GM12872 (cell line): ENCODE results near the gene MPEG1.
A peak's percentile ranks its signal among the peaks of the same experiment; 100 is the strongest.

Source experiments
- CTCF ChIP-seq: IDR thresholded peaks from 3 replicates; pipeline ENCODE4 v1.5.1; 2011; ENCODE audit warnings: low read depth, mild to moderate bottlenecking, low read length, moderate library complexity; ENCODE audit not compliant: insufficient read depth

Gene MPEG1

GRCh38 chr11:59188954-59189353 lies 23.8 kb downstream of the MPEG1 start:
- no peak for TF ChIP-seq CTCF

GRCh38 chr11:59187587-59187986 lies 25.1 kb downstream of the MPEG1 start:
- TF ChIP-seq CTCF = no peak

DNA sequence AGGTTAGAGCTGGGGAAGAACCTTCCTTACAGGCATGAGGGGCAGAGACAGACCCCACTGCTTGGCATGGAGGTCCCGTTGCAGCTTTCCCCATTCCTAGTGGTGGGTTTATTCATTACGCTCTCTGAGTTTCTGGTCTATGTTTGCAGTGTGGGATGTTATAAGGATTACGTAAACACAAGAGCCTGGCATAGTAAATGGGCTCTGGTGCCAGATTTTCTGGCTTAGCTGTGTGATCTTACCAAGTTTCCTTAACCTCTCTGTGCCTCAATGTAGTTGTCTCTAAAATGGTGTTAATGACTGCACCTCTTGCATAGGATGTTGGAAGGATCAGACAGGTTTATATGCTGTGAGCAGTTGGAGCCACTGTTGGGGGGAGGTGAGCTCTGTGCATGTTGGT lies 25.7 kb downstream of the MPEG1 start:
- TF ChIP-seq CTCF = no peak

GRCh38 chr11:59186130-59186594 lies 26.6 kb downstream of the MPEG1 start:
- TF ChIP-seq CTCF = peak; percentile 87

DNA sequence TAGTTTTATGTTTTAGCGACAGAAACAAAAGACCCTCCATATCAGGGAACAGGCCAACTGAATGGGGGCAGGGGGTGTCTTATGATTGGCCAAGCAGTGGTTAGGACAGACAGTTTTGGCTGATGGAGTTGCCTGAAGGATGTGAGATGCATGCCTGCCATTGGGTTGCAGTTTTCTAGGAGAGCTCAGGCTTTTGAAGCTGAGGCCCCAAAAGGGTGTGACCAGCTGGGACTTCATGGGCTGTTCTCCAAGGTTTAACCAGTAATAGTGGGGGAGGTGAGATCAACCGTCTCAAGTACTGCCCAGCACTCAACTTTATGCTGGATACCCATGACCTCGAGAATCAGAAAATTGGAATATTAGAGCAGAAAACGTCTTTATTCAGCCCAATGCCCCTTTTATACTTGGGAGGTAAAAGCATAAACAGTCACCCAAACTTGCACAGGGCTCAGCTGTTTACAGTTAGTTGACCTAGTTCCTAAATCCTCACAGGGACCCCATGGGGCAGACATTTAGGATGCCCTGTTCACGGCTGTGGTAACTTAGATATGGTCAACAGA lies 27.3 kb downstream of the MPEG1 start:
- no peak for TF ChIP-seq CTCF

DNA sequence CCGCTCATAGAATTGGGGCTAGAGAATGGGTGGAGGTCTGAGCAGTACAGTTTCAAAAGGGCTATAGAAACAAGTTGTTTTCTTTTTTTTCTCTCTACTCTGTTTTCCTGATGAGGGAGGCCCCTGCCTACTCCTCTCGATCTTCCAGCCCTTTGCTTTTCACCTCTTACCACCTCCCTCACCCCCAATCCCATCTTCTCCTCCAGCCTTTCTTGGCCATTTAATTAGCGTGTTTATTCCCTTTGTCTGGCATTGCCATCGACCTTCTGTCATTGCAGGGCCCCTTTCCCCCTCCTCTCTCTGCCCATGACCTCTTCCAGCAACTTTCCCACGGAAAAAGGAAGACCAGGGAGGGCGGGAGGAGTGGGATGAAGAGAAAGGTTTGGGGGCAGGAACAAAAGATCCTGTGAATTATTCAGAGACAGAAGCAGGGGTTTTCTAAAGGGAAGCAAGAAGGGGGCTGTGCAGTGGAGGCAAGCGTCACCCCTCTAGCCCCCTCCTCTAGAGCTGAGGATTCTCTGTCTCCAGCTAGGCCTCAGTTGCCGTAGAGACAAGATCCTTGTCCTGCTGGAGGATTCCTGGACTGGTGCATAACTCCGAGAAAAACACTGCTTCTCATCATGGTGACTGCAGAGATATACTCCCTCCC lies 27.9 kb downstream of the MPEG1 start:
- no peak for TF ChIP-seq CTCF

DNA sequence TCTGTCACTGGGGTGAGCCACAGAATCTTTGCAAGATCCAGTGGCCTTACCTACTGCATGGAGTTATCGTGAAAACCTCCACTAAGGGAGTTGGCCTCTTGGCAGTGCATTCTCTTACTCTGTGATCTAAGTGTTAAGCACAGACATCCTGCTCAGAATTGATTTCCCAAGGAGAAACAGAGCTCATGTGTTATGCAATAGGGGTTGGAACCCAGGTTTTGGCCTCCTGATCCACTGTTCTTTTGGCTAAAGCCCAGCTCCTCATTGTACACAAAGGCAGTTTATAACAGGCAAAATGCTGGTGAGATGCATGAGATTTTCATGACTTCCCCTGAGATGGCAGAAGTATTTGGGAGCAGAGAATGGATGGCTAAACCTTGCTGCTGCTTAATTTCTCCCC lies 29.0 kb downstream of the MPEG1 start:
- no peak for TF ChIP-seq CTCF
